Small intestine (tissue), 7 donors: ENCODE results near the gene MAGI1. TPM values are rescaled to one million over a fixed set of nuclear protein-coding genes. Genes with fewer than 3 reads are reported as not detected.

Experiments used
- DNase-seq, 2 donors: peaks; one replicate each; pipeline versions ENCODE4 v3.0.0 to v3.0.0-alpha.2; 2013
- FAIRE-seq: peaks from 2 replicates; lab custom pipeline; 2012; peaks lifted over from hg19 to GRCh38; lab: Jason Lieb, UNC
- H3K27ac ChIP-seq, 3 donors: one replicate each; pipeline ENCODE4 v1.5.1; 2013; ENCODE audit warnings: low read length in 2 of 3, mild to moderate bottlenecking in 2 of 3, control low read depth in 1 of 3, inconsistent platforms in 1 of 3, low read depth in 1 of 3, moderate library complexity in 1 of 3
- H3K27me3 ChIP-seq, 3 donors: one replicate each; pipeline ENCODE4 v1.6.1; 2013; ENCODE audit warnings: low read length in 3 of 3, inconsistent platforms in 1 of 3; ENCODE audit not compliant: control insufficient read depth in 3 of 3, insufficient read depth in 3 of 3
- H3K36me3 ChIP-seq, 3 donors: one replicate each; pipeline ENCODE4 v1.6.1; 2013; ENCODE audit warnings: low read length in 3 of 3, inconsistent platforms in 1 of 3, low read depth in 1 of 3, mild to moderate bottlenecking in 1 of 3, moderate library complexity in 1 of 3; ENCODE audit not compliant: control insufficient read depth in 3 of 3, insufficient read depth in 2 of 3
- H3K4me1 ChIP-seq, 3 donors: one replicate each; pipeline ENCODE4 v1.6.1; 2013; ENCODE audit warnings: low read length in 2 of 3, inconsistent platforms in 1 of 3, low read depth in 1 of 3, mild to moderate bottlenecking in 1 of 3, moderate library complexity in 1 of 3; ENCODE audit not compliant: control insufficient read depth in 3 of 3, insufficient read depth in 2 of 3
- H3K4me3 ChIP-seq, 3 donors: one replicate each; pipeline ENCODE4 v1.5.1; 2013; ENCODE audit warnings: low read length in 3 of 3, control low read depth in 1 of 3, inconsistent platforms in 1 of 3, low read depth in 1 of 3, mild to moderate bottlenecking in 1 of 3, moderate library complexity in 1 of 3
- H3K9me3 ChIP-seq, 2 donors: one replicate each; pipeline ENCODE4 v1.6.1; 2013; ENCODE audit warnings: low read depth in 1 of 2, low read length in 1 of 2; ENCODE audit not compliant: control insufficient read depth in 2 of 2, insufficient read depth in 1 of 2
- WGBS, 3 donors: extraction: QIAGEN DNeasy Blood & Tissue Kit; methylation state at CpG; one replicate each; pipeline ENCODE4 v1.1.7; 2013; 5-methylcytosine and 5-hydroxymethylcytosine counted together
- polyA plus RNA-seq, 4 donors: library from polyadenylated mRNA; stranded (reverse) in 3 of 4; unstranded in 1 of 4; fragments of 200-250 nt in 3 of 4; fragments of 120-200 nt in 1 of 4; gene quantifications; one replicate each; pipeline versions ENCODE4 v1.2.1 to v1.2.3, GENCODE V29; 2013
- donor health status: healthy with polysubstance abuse.
- donor health status: control.
- donor health status: control.
- donor health status: Bipolar disorder and iron deficiency.
- donor health status: healthy.

The MAGI1 gene
- polyA plus RNA-seq, 4 donors = 10.0 to 35.1 (median 12.6) TPM

- Histone ChIP-seq H3K27ac (no peak overlapping the region), H3K36me3 (no peaks in the 10 kb centered on the region), H3K9me3 (no peaks in the 10 kb centered on the region), H3K4me1 (peaks cover 0 to 5% (median 0%) of the 10 kb centered on the region in 3 donors), H3K27me3 (peaks cover 0 to 4% (median 0%) of the 10 kb centered on the region in 3 donors), H3K4me3 (no peak overlapping the region)
- 78 to 88% (median 83%) methylated on average over 8 of the region's 8 CpGs for WGBS, 3 donors
- FAIRE-seq (no peak), DNase-seq (no peak)
Observed at GRCh38 chr3:65595222-65596028, 443.3 kb downstream of the MAGI1 start.

- Histone ChIP-seq H3K4me1 (peaks cover 0 to 5% (median 2%) of the 10 kb centered on the region in 3 donors), H3K27me3 (peaks cover 0 to 4% (median 0%) of the 10 kb centered on the region in 3 donors), H3K36me3 (no peaks in the 10 kb centered on the region), H3K9me3 (no peaks in the 10 kb centered on the region), H3K4me3 (no peak overlapping the region), H3K27ac (no peak overlapping the region)
- 83 to 93% (median 87%) methylated on average over 4 of the region's 4 CpGs for WGBS, 3 donors
- DNase-seq (no peak), FAIRE-seq (no peak)
Observed at GRCh38 chr3:65593780-65594752, 444.7 kb downstream of the MAGI1 start.

- Histone ChIP-seq H3K27ac (no peak overlapping the region), H3K9me3 (no peaks in the 10 kb centered on the region), H3K36me3 (no peaks in the 10 kb centered on the region), H3K27me3 (no peaks in the 10 kb centered on the region), H3K4me3 (no peak overlapping the region), H3K4me1 (peaks cover 0 to 2% (median 1%) of the 10 kb centered on the region in 3 donors)
- DNase-seq (no peak), FAIRE-seq (no peak)
- WGBS, 3 donors = 84 to 97% (median 95%) methylated on average over 3 of the region's 3 CpGs
Observed at GRCh38 chr3:65591313-65591712, 447.4 kb downstream of the MAGI1 start.

- 78 to 89% (median 84%) methylated on average over 3 of the region's 3 CpGs for WGBS, 3 donors
- no peak overlapping the region for H3K27ac ChIP-seq
- FAIRE-seq = no peak
- H3K9me3 ChIP-seq = no peaks in the 10 kb centered on the region
- no peak overlapping the region for H3K4me3 ChIP-seq
- no peak for DNase-seq
- H3K4me1 ChIP-seq = peaks cover 0 to 2% (median 0%) of the 10 kb centered on the region in 3 donors
- H3K36me3 ChIP-seq = no peaks in the 10 kb centered on the region
- H3K27me3 ChIP-seq = no peaks in the 10 kb centered on the region
Observed at GRCh38 chr3:65588884-65589283, 449.8 kb downstream of the MAGI1 start.

- WGBS, 3 donors = 87 to 92% (median 89%) methylated on average over 12 of the region's 12 CpGs
- FAIRE-seq = no peak
Observed at GRCh38 chr3:65587650-65588439, 450.9 kb downstream of the MAGI1 start.

GRCh38 chr3:65584913-65585312, 453.8 kb downstream of the MAGI1 start:
- Histone ChIP-seq H3K4me1 (peaks cover 0 to 2% (median 0%) of the 10 kb centered on the region in 3 donors), H3K4me3 (no peak overlapping the region), H3K27ac (no peak overlapping the region), H3K36me3 (no peaks in the 10 kb centered on the region), H3K9me3 (no peaks in the 10 kb centered on the region), H3K27me3 (no peaks in the 10 kb centered on the region)
- 93 to 98% (median 96%) methylated on average over 2 of the region's 2 CpGs for WGBS, 3 donors
- no peak for DNase-seq
- no peak for FAIRE-seq

More at GRCh38 chr3:65587650-65588439, 450.9 kb downstream of the MAGI1 start:
- H3K36me3 ChIP-seq = no peaks in the 10 kb centered on the region
- no peak overlapping the region for H3K27ac ChIP-seq
- H3K4me1 ChIP-seq = peaks cover 0 to 2% (median 0%) of the 10 kb centered on the region in 3 donors
- H3K4me3 ChIP-seq = no peak overlapping the region
- H3K9me3 ChIP-seq = no peaks in the 10 kb centered on the region
- DNase-seq = no peak
- no peaks in the 10 kb centered on the region for H3K27me3 ChIP-seq

GRCh38 chr3:65584002-65584401, 454.7 kb downstream of the MAGI1 start:
- Histone ChIP-seq H3K27me3 (no peaks in the 10 kb centered on the region), H3K9me3 (no peaks in the 10 kb centered on the region), H3K4me3 (no peak overlapping the region), H3K4me1 (no peaks in the 10 kb centered on the region), H3K27ac (no peak overlapping the region), H3K36me3 (no peaks in the 10 kb centered on the region)
- no peak for DNase-seq
- no peak for FAIRE-seq

GRCh38 chr3:65583188-65583587, 455.5 kb downstream of the MAGI1 start:
- WGBS, 3 donors = 91 to 97% (median 92%) methylated on average over 1 of the region's 1 CpG
- H3K36me3 ChIP-seq = no peaks in the 10 kb centered on the region
- H3K4me3 ChIP-seq = no peak overlapping the region
- H3K4me1 ChIP-seq = no peaks in the 10 kb centered on the region
- FAIRE-seq = no peak
- H3K27me3 ChIP-seq = no peaks in the 10 kb centered on the region
- H3K27ac ChIP-seq = no peak overlapping the region
- no peaks in the 10 kb centered on the region for H3K9me3 ChIP-seq
- no peak for DNase-seq
